Thoracic aorta (tissue), 2 donors: ENCODE measurements around the gene TMEM223. TPM values are rescaled to one million over a fixed set of nuclear protein-coding genes. Genes with fewer than 3 reads are reported as not detected.

Experiments
- ATAC-seq: fragments of 150-250 bp; one replicate; pipeline ENCODE4 v1.8.0; 2017; ENCODE audit warnings: low read depth; ENCODE audit not compliant: insufficient number of reproducible peaks, low FRiP score
- DNase-seq: peaks from one replicate; pipeline ENCODE4 v3.0.0-alpha.2; 2020; ENCODE audit warnings: low spot score
- H3K27ac ChIP-seq, 2 donors: fragments of 200-600 bp; sonication (generic); 1 replicate in 1 of 2; 2 replicates in 1 of 2; pipeline ENCODE4 v1.5.1; 2016; ENCODE audit warnings: mild to moderate bottlenecking in 2 of 2, moderate library complexity in 2 of 2
- H3K27me3 ChIP-seq: fragments of 200-600 bp; sonication (generic); replicated peaks from 2 replicates; pipeline ENCODE4 v1.6.0; 2016; ENCODE audit warnings: mild to moderate bottlenecking; ENCODE audit not compliant: insufficient read depth
- H3K36me3 ChIP-seq: fragments of 200-600 bp; sonication (generic); one replicate; pipeline ENCODE4 v1.5.1; 2016
- H3K4me1 ChIP-seq, 2 donors: fragments of 200-600 bp; sonication (generic); 1 replicate in 1 of 2; 2 replicates in 1 of 2; pipeline versions ENCODE4 v1.5.1 to v1.6.0; 2016; ENCODE audit warnings: low read depth in 2 of 2, mild to moderate bottlenecking in 1 of 2; ENCODE audit not compliant: control insufficient read depth in 1 of 2
- H3K4me3 ChIP-seq: fragments of 200-600 bp; sonication (generic); 2 replicates; pipeline ENCODE4 v1.5.1; 2016; ENCODE audit warnings: mild to moderate bottlenecking
- H3K9me3 ChIP-seq: fragments of 200-600 bp; sonication (generic); 2 replicates; pipeline ENCODE4 v1.5.1; 2016
- CTCF ChIP-seq: fragments of 200-600 bp; sonication (generic); IDR thresholded peaks from one replicate; pipeline ENCODE4 v1.5.1; 2019; ENCODE audit warnings: antibody characterized with exemption
- total RNA-seq, 2 donors: library from RNA; depleted of rRNA; stranded (reverse); fragments of >200 nt; gene quantifications; one replicate each; pipeline versions ENCODE4 v1.1.0 to v1.2.3, GENCODE V29; 2016

TMEM223 gene
- total RNA-seq, 2 donors from 2014 or later = 11.1 to 30.2 TPM

- no peaks in the 10 kb centered on the region for H3K9me3 ChIP-seq
- peaks cover 0 to 14% of the 10 kb centered on the region in 2 donors for H3K4me1 ChIP-seq
- no peak for TF ChIP-seq CTCF
- H3K4me3 ChIP-seq = no peak overlapping the region
- no peak for ATAC-seq
- peaks cover 3% of the 10 kb centered on the region for H3K36me3 ChIP-seq
- DNase-seq = no peak
- no peak overlapping the region for H3K27ac ChIP-seq
- H3K27me3 ChIP-seq = no peaks in the 10 kb centered on the region
Observed at GRCh38 chr11:62747475-62748160, 44.2 kb downstream of the TMEM223 start.

Other genes with a start within 250 kb of the TMEM223 start
- 1,000 to 10,000 TPM; 1,009 to 1,046 TPM for gene AHNAK, start 245.2 kb downstream of the TMEM223 start, total RNA-seq
- 100 to 1,000 TPM; 719 to 780 TPM for gene EEF1G, start 218.1 kb downstream of the TMEM223 start, total RNA-seq
- 10 to 100 TPM in 1 of 2 donors, 1 to 10 TPM in 1; 9.5 to 12.5 TPM for gene TUT1, start 200.5 kb downstream of the TMEM223 start, total RNA-seq
- 100 to 1,000 TPM in 1 of 2 donors, 10 to 100 TPM in 1; 55.9 to 124 TPM for gene MTA2, start 190.1 kb downstream of the TMEM223 start, total RNA-seq
- 100 to 1,000 TPM; 106 to 111 TPM for gene EML3, start 179.2 kb downstream of the TMEM223 start, total RNA-seq
- 10 to 100 TPM; 11.4 to 12.6 TPM for gene ROM1, start 178.7 kb downstream of the TMEM223 start, total RNA-seq
- 10 to 100 TPM; 27.5 to 30.3 TPM for gene B3GAT3, start 170.0 kb downstream of the TMEM223 start, total RNA-seq
- gene GANAB, start 145.4 kb downstream of the TMEM223 start, total RNA-seq = 100 to 1,000 TPM; 120 to 159 TPM
- 10 to 100 TPM; 16.4 to 24.3 TPM for gene INTS5, start 138.7 kb downstream of the TMEM223 start, total RNA-seq
- gene C11orf98, start 126.8 kb downstream of the TMEM223 start, total RNA-seq = 10 to 100 TPM; 20.5 to 28.6 TPM
- gene CSKMT, start 126.7 kb downstream of the TMEM223 start, total RNA-seq = 1 to 10 TPM; 1.5 to 2.9 TPM
- gene UQCC3, start 120.3 kb downstream of the TMEM223 start, total RNA-seq = 1 to 10 TPM; 2.3 to 7.3 TPM
- gene LBHD1, start 119.7 kb downstream of the TMEM223 start, total RNA-seq = 1 to 10 TPM; 3.7 to 7.8 TPM
- gene UBXN1, start 112.9 kb downstream of the TMEM223 start, total RNA-seq = 100 to 1,000 TPM in 1 of 2 donors, 10 to 100 TPM in 1; 88.6 to 159 TPM
- 10 to 100 TPM; 10.5 to 22.5 TPM for gene LRRN4CL, start 102.5 kb downstream of the TMEM223 start, total RNA-seq
- gene BSCL2, start 84.6 kb downstream of the TMEM223 start, total RNA-seq = 10 to 100 TPM; 14.0 to 50.9 TPM
- gene GNG3, start 84.3 kb downstream of the TMEM223 start, total RNA-seq = not detected
- gene HNRNPUL2, start 64.5 kb downstream of the TMEM223 start, total RNA-seq = 10 to 100 TPM; 21.3 to 41.8 TPM
- gene TTC9C, start 63.5 kb downstream of the TMEM223 start, total RNA-seq = 10 to 100 TPM in 1 of 2 donors, 1 to 10 TPM in 1; 9.1 to 14.5 TPM
- gene ZBTB3, start 37.8 kb downstream of the TMEM223 start, total RNA-seq = 1 to 10 TPM; 6.2 to 7.6 TPM
- gene POLR2G, start 30.4 kb downstream of the TMEM223 start, total RNA-seq = 10 to 100 TPM; 37.0 to 54.4 TPM
- 10 to 100 TPM; 18.5 to 22.2 TPM for gene TAF6L, start 20.6 kb downstream of the TMEM223 start, total RNA-seq
- gene TMEM179B, start 4.6 kb downstream of the TMEM223 start, total RNA-seq = 10 to 100 TPM; 45.6 to 70.8 TPM
- gene NXF1, start 13.4 kb upstream of the TMEM223 start, total RNA-seq = 100 to 1,000 TPM in 1 of 2 donors, 10 to 100 TPM in 1; 82.9 to 109 TPM
- 10 to 100 TPM; 32.0 to 46.8 TPM for gene STX5, start 40.0 kb upstream of the TMEM223 start, total RNA-seq
- gene TEX54, start 40.8 kb upstream of the TMEM223 start, total RNA-seq = not detected
- gene WDR74, start 47.6 kb upstream of the TMEM223 start, total RNA-seq = 10 to 100 TPM; 19.8 to 55.2 TPM
- 100 to 1,000 TPM; 138 to 739 TPM for gene SLC3A2, start 88.9 kb upstream of the TMEM223 start, total RNA-seq
- not detected for gene CHRM1, start 129.4 kb upstream of the TMEM223 start, total RNA-seq
- not detected for gene SLC22A6, start 193.0 kb upstream of the TMEM223 start, total RNA-seq
- gene SLC22A8, start 223.8 kb upstream of the TMEM223 start, total RNA-seq = not detected